Left cardiac atrium (tissue), 4 donors: Measurements from ENCODE around the gene ARFRP1. TPM values are rescaled to one million over a fixed set of nuclear protein-coding genes. Genes with fewer than 3 reads are reported as not detected.
"Not testable (repeated sequence)": the region's sequence is repeated elsewhere in the genome, so short reads cannot be mapped to it uniquely, and the experiment has no call there.

Experiments used
- ATAC-seq, 2 donors: fragments of 200-7000 bp; cut with Tn5 transposase; one replicate each; pipeline ENCODE4 v1.9.1; 2020; ENCODE audit warnings: mild to moderate bottlenecking in 2 of 2, moderate library complexity in 2 of 2
- DNase-seq: peaks from one replicate; pipeline ENCODE4 v3.0.0-alpha.2; 2020
- intact Hi-C, 2 donors: fragments of 100-400 bp; cut with DNase I; formaldehyde crosslinking; loops; one replicate each; pipeline versions ENCODE4 v1.14.1 to v1.15.1; 2022 to 2023
- total RNA-seq, 2 donors: library from RNA; stranded (reverse); fragmentation: NEBNext Ultra II Directional; extraction: Animal tissue kit (Norgen Biotek cat#: 25700); gene quantifications; one replicate each; pipeline ENCODE4 v1.2.1, GENCODE V29; 2021
- donor health status: DM: no; HTN: yes; CAD: no.
- donor health status: DM: no; HTN: yes; CAD: no; lungs with severe emphysema.
- donor health status: DM: yes; HTN: yes; CAD: no.
- donor health status: Dilated cardiomyopathy.

ARFRP1 gene
- total RNA-seq, 2 donors from 2014 or later: 36.8 to 44.9 TPM

GRCh38 chr20:63652192-63652980, 55.4 kb downstream of the ARFRP1 start:
- DNase-seq (peak; percentile 40), ATAC-seq (peak; percentile 38 to 54)
- intact Hi-C loops: no loop called here

GRCh38 chr20:63651942-63652191, 55.9 kb downstream of the ARFRP1 start:
- ATAC-seq: peak in 1 of 2 donors; percentile 12
- DNase-seq: no peak
- intact Hi-C loops: no loop called here

DNA sequence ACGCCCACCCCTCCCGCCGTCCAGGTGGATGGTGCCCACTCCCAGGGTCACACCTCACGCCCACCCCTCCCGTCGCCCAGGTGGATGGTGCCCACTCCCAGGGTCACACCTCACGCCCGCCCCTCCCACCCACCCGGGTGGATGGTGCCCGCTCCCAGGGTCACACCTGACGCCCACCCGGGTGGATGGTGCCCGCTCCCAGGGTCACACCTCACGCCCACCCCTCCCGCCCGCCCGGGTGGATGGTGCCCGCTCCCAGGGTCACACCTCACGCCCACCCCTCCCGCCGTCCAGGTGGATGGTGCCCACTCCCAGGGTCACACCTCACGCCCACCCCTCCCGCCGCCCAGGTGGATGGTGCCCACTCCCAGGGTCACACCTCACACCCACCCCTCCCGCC, 57.3 kb downstream of the ARFRP1 start:
- DNase-seq, intact Hi-C loops, ATAC-seq: not testable (repeated sequence)

DNA sequence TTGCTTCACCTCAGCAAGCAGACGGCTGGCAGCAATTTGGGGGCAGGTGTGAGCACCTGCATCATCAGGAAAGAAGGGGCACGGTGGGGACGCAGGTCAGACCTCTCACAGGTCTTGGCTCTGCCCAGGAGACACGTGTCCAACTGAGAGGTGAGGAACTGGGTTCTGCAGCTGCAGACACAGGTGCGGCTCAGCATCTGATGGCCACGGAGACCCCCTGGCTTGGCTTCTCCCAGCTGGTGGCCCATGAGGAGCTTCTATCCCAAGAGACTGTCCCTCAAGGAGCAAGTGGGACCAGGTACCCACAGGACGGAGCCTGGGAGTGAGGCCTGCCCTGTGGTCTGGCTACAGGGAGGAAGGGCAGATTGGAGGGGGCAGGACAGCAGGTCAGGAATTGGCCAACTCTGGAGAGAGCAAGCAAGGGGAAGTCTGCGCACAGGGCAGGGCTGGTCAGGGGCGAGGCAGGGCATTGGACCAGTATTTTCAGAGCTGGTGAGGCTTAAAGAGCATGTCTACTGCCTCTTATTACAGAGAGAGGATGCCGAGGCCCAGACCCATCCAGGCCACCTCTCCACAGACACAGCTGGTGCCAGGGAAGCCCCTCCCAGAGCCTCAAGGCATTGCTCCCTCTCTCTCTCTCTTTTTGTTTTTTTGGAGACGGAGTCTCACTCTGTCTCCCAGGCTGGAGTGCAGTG, 58.7 kb downstream of the ARFRP1 start:
- intact Hi-C loops: no loop called here
- DNase-seq: no peak
- no peak for ATAC-seq

Other genes with a start within 250 kb of the ARFRP1 start
- 1 to 10 TPM in 1 of 2 donors, under 1 TPM in 1; 0.91 to 2.0 TPM for gene KCNQ2, start 235.3 kb downstream of the ARFRP1 start, total RNA-seq
- 100 to 1,000 TPM; 656 to 679 TPM for gene EEF1A2, start 208.9 kb downstream of the ARFRP1 start, total RNA-seq
- 100 to 1,000 TPM; 215 to 241 TPM for gene PPDPF, start 187.2 kb downstream of the ARFRP1 start, total RNA-seq
- under 1 TPM in 1 of 2 donors, not detected in 1; 0.29 TPM for gene PTK6, start 170.6 kb downstream of the ARFRP1 start, total RNA-seq
- gene SRMS, start 160.2 kb downstream of the ARFRP1 start, total RNA-seq: not detected
- under 1 TPM in 1 of 2 donors, not detected in 1; 0.08 TPM for gene FNDC11, start 153.8 kb downstream of the ARFRP1 start, total RNA-seq
- 10 to 100 TPM; 12.1 to 36.0 TPM for gene HELZ2, start 133.7 kb downstream of the ARFRP1 start, total RNA-seq
- 1 to 10 TPM; 5.7 to 7.9 TPM for gene GMEB2, start 80.9 kb downstream of the ARFRP1 start, total RNA-seq
- gene STMN3, start 54.6 kb downstream of the ARFRP1 start, total RNA-seq: 1 to 10 TPM; 6.9 to 8.4 TPM
- 10 to 100 TPM; 13.5 to 17.3 TPM for gene RTEL1, start 49.7 kb downstream of the ARFRP1 start, total RNA-seq
- 10 to 100 TPM in 1 of 2 donors, 1 to 10 TPM in 1; 1.4 to 10.1 TPM for gene TNFRSF6B, start 11.3 kb downstream of the ARFRP1 start, total RNA-seq
- gene ZGPAT, start 63 bp upstream of the ARFRP1 start, total RNA-seq: 10 to 100 TPM; 16.4 to 18.6 TPM
- gene LIME1, start 28.7 kb upstream of the ARFRP1 start, total RNA-seq: 1 to 10 TPM; 3.6 to 3.7 TPM
- gene SLC2A4RG, start 31.8 kb upstream of the ARFRP1 start, total RNA-seq: 10 to 100 TPM; 47.9 to 71.0 TPM
- gene ZBTB46, start 123.3 kb upstream of the ARFRP1 start, total RNA-seq: 10 to 100 TPM; 12.7 to 17.0 TPM
- gene ABHD16B, start 153.5 kb upstream of the ARFRP1 start, total RNA-seq: not detected
- gene TPD52L2, start 157.3 kb upstream of the ARFRP1 start, total RNA-seq: 10 to 100 TPM; 67.5 to 68.7 TPM
- 10 to 100 TPM; 41.9 to 53.4 TPM for gene DNAJC5, start 187.2 kb upstream of the ARFRP1 start, total RNA-seq
- 10 to 100 TPM; 30.8 to 32.4 TPM for gene UCKL1, start 248.4 kb upstream of the ARFRP1 start, total RNA-seq